Body of pancreas (tissue), 4 donors: Measurements from ENCODE around the gene IFI16.

Experiments used
- CTCF ChIP-seq, 7 experiments: fragments of 450-650 bp in 4 of 7; fragments of 200-600 bp in 3 of 7; sonication (generic) in 3 of 7; IDR thresholded peaks; one replicate each; pipeline ENCODE4 v1.5.1; 2016 to 2019; ENCODE audit warnings: antibody characterized with exemption in 7 of 7
- POLR2A ChIP-seq, 3 donors: fragments of 450-650 bp; IDR thresholded peaks; one replicate each; pipeline ENCODE4 v1.6.1; 2016; ENCODE audit warnings: antibody characterized with exemption in 3 of 3, mild to moderate bottlenecking in 2 of 3

GRCh38 chr1:159010391-159010790 is 684 bp downstream of the IFI16 start:
- no peak for TF ChIP-seq CTCF (IDR thresholded peaks at IDR 0.05)
- no peak for TF ChIP-seq POLR2A (IDR thresholded peaks at IDR 0.05)
